Measurements from ENCODE around the gene CPNE7. TPM values are rescaled to one million over a fixed set of nuclear protein-coding genes. Genes with fewer than 3 reads are reported as not detected.

Gene CPNE7
- total RNA-seq, 4 donors from 2014 or later, result 0.44 to 1.1 TPM; not detected in 2

- 83 to 89% methylated on average over 17 to 19 of the region's 19 CpGs for WGBS, 2 donors
- H3K4me1 ChIP-seq, result peaks cover 10 to 20% of the 10 kb centered on the region in 2 donors
- DNase-seq, result no peak
- no peak for TF ChIP-seq POLR2A (IDR thresholded peaks at IDR 0.05)
- TF ChIP-seq, protein P1, sequence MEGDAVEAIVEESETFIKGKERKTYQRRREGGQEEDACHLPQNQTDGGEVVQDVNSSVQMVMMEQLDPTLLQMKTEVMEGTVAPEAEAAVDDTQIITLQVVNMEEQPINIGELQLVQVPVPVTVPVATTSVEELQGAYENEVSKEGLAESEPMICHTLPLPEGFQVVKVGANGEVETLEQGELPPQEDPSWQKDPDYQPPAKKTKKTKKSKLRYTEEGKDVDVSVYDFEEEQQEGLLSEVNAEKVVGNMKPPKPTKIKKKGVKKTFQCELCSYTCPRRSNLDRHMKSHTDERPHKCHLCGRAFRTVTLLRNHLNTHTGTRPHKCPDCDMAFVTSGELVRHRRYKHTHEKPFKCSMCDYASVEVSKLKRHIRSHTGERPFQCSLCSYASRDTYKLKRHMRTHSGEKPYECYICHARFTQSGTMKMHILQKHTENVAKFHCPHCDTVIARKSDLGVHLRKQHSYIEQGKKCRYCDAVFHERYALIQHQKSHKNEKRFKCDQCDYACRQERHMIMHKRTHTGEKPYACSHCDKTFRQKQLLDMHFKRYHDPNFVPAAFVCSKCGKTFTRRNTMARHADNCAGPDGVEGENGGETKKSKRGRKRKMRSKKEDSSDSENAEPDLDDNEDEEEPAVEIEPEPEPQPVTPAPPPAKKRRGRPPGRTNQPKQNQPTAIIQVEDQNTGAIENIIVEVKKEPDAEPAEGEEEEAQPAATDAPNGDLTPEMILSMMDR (IDR thresholded peaks at IDR 0.05), result no peak
- intact Hi-C loops (cut with DNase I), result loop anchor here (10.0 kb wide), 1 partner anchor 223 kb away; no protein-coding TSS in a partner anchor
- H3K36me3 ChIP-seq, result peaks cover 46 to 48% of the 10 kb centered on the region in 2 donors
- no peaks in the 10 kb centered on the region for H3K27me3 ChIP-seq
- no peaks in the 10 kb centered on the region for H3K9me3 ChIP-seq
- H3K4me3 ChIP-seq (replicated peaks in 1 of 3), result no peak overlapping the region
- H3K27ac ChIP-seq, result no peak overlapping the region
Measured at GRCh38 chr16:89557690-89558490, 17.7 kb upstream of the CPNE7 start.

DNA sequence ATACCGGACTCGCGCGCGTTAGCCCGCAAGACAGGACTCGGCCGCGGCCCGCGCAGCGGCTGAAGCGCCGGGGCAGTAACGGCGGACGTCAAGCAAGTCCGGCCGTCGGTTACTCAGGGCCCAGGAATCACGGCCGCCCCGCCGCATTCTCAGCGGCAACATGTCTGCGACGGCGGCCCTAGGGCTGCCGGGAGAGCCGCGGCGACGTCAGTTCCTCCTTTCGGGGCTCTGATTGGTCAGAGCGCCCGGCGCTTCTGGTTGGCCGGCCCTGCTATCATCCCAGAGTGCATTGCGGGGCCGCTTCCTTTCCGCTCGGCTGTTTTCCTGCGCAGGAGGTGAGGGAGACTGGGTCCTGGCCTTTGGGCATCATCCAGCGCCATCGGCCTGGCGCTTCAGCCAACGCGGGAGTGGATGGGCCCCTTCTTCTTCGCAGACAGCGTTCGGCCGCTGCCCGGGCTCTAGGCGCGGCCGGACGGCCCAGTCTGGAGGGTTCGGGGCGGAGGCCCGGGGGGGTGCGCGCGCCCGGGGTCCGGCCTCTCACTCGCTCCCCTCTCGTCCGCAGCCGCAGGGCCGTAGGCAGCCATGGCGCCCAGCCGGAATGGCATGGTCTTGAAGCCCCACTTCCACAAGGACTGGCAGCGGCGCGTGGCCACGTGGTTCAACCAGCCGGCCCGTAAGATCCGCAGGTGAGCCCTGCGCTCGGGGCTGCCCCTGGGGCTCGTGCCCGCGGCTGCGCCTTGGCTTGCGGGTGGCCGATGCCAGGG, 15.0 kb upstream of the CPNE7 start, which contains the start of gene RPL13:
RPL13 (plus strand) TSS at position 305 of the 764 bp plus-strand sequence; CDS start at position 583, 278 bp downstream.
- WGBS, 2 donors, result 0 to 1% methylated on average over 18 of the region's 87 CpGs
- DNase-seq, result peak; percentile 95 to 97
- H3K27ac ChIP-seq, result peak within 1 kb of the TSS; percentile 92 to 99 (median 95)
- H3K27me3 ChIP-seq, result no peaks in the 10 kb centered on the region
- H3K9me3 ChIP-seq, result no peaks in the 10 kb centered on the region
- peak within 1 kb of the TSS; percentile 61 to 97 (median 82) for H3K4me3 ChIP-seq (replicated peaks in 1 of 3)
- intact Hi-C loops (cut with DNase I), result no loop called here
- H3K4me1 ChIP-seq, result peaks cover 16 to 31% of the 10 kb centered on the region in 2 donors
- H3K36me3 ChIP-seq, result peaks cover 42 to 46% of the 10 kb centered on the region in 2 donors
- TF ChIP-seq, protein P1 (IDR thresholded peaks at IDR 0.05), result no peak
- TF ChIP-seq POLR2A (IDR thresholded peaks at IDR 0.05), result peak; percentile 46 to 97

DNA sequence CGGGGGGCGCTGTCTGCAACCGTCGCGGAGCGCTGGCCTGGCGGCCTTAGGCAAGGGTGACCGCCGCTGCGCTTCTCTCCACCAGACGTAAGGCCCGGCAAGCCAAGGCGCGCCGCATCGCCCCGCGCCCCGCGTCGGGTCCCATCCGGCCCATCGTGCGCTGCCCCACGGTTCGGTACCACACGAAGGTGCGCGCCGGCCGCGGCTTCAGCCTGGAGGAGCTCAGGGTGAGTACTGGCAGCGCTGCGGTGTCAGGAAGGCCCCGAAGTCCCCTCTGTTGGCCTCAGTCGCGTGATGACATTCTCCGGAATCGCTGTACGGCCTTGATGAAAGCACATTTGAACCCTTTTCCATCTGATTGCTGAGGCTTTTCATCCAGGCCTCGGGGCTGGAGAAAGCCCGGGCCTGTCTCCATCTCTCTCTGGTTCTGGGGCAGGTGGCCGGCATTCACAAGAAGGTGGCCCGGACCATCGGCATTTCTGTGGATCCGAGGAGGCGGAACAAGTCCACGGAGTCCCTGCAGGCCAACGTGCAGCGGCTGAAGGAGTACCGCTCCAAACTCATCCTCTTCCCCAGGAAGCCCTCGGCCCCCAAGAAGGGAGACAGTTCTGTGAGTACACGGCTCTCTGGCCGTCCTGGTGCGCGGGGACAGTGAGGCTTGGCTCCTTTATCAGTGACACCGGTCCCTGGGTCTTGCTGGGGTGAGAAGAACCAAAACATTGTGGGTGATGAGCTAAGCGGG, 14.2 kb upstream of the CPNE7 start:
- no peak for TF ChIP-seq POLR2A (IDR thresholded peaks at IDR 0.05)
- TF ChIP-seq, protein P1 (IDR thresholded peaks at IDR 0.05), result no peak
- no peak for DNase-seq
- H3K27me3 ChIP-seq, result no peaks in the 10 kb centered on the region
- peak overlapping the region; percentile 61 to 97 (median 82) for H3K4me3 ChIP-seq (replicated peaks in 1 of 3)
- intact Hi-C loops (cut with DNase I), result no loop called here
- peaks cover 22 to 38% of the 10 kb centered on the region in 2 donors for H3K4me1 ChIP-seq
- no peaks in the 10 kb centered on the region for H3K9me3 ChIP-seq
- H3K27ac ChIP-seq, result peak overlapping the region; percentile 92 to 99 (median 95)
- peaks cover 40 to 41% of the 10 kb centered on the region in 2 donors for H3K36me3 ChIP-seq
- whole genome bisulfite sequencing, 2 donors, result 22 to 47% methylated on average over 21 of the region's 58 CpGs

GRCh38 chr16:89561884-89562599, 13.5 kb upstream of the CPNE7 start:
- H3K9me3 ChIP-seq, result no peaks in the 10 kb centered on the region
- H3K36me3 ChIP-seq, result peaks cover 34 to 36% of the 10 kb centered on the region in 2 donors
- H3K4me3 ChIP-seq (replicated peaks in 1 of 3), result peak overlapping the region in 1 of 3 donors; percentile 97
- no peaks in the 10 kb centered on the region for H3K27me3 ChIP-seq
- H3K4me1 ChIP-seq, result peaks cover 22 to 38% of the 10 kb centered on the region in 2 donors
- no peak for TF ChIP-seq POLR2A (IDR thresholded peaks at IDR 0.05)
- TF ChIP-seq, protein P1 (IDR thresholded peaks at IDR 0.05), result no peak
- H3K27ac ChIP-seq, result peak overlapping the region in 1 of 3 donors; percentile 92
- intact Hi-C loops (cut with DNase I), result no loop called here
- 79 to 81% methylated on average over 23 of the region's 23 CpGs for WGBS, 2 donors
- DNase-seq, result no peak
